ENCODE results near the gene SPG21.

Gene SPG21

GRCh38 chr15:65006876-65007275 is 17.2 kb upstream of the SPG21 start:
- Histone ChIP-seq H3K79me1 (replicated peaks; ENCODE audit: low read length, poor library complexity, severe bottlenecking) (no peaks in the 10 kb centered on the region), H3K9ac (ENCODE audit: low read length) (no peak overlapping the region), H2AFZ (ENCODE audit: low read depth, low read length) (no peak overlapping the region), H3K4ac (ENCODE audit: low read depth in 1 of 2, low read length in 2 of 2) (no peak overlapping the region), H3K4me3 (ENCODE audit: insufficient read depth in 1 of 2, low read depth in 1 of 2, low read length in 2 of 2) (no peak overlapping the region), H4K91ac (ENCODE audit: low read length) (no peak overlapping the region), H2AK5ac (ENCODE audit: low read length, severe bottlenecking) (no peak overlapping the region), H3K18ac (ENCODE audit: low read depth in 1 of 2, low read length in 2 of 2) (no peak overlapping the region), H3K23ac (ENCODE audit: low read length in 2 of 2) (no peak overlapping the region), H3K9me3 (ENCODE audit: control insufficient read depth, low read length) (no peaks in the 10 kb centered on the region), H2BK120ac (ENCODE audit: low read depth, low read length) (no peak overlapping the region), H3K27me3 (ENCODE audit: control insufficient read depth in 1 of 2, insufficient read depth in 1 of 2, low read length in 2 of 2) (no peaks in the 10 kb centered on the region), H3K36me3 (ENCODE audit: control insufficient read depth in 1 of 2, insufficient read depth in 2 of 2, low read depth in 1 of 2, low read length in 2 of 2) (peaks cover 4 to 55% of the 10 kb centered on the region in 2 experiments), H2BK12ac (ENCODE audit: low read length in 2 of 2) (no peak overlapping the region), H4K8ac (ENCODE audit: low read length) (no peak overlapping the region), H3K4me1 (ENCODE audit: control insufficient read depth, insufficient read depth, low read depth, low read length) (no peaks in the 10 kb centered on the region), H3K4me2 (ENCODE audit: low read length, poor library complexity, severe bottlenecking) (no peak overlapping the region), H3K14ac (ENCODE audit: low read length in 2 of 2) (no peak overlapping the region), H2BK5ac (ENCODE audit: low read depth, low read length, poor library complexity, severe bottlenecking) (no peak overlapping the region), H3K27ac (ENCODE audit: low read length, poor library complexity, severe bottlenecking) (no peak overlapping the region), H2BK15ac (ENCODE audit: low read depth, poor library complexity, severe bottlenecking) (no peak overlapping the region)
- 44% methylated on average over 3 of the region's 3 CpGs for WGBS
- DNase-seq = peak; percentile 42

GRCh38 chr15:65004993-65005392 is 15.3 kb upstream of the SPG21 start:
- Histone ChIP-seq H3K4me2 (ENCODE audit: low read length, poor library complexity, severe bottlenecking) (no peak overlapping the region), H2BK5ac (ENCODE audit: low read depth, low read length, poor library complexity, severe bottlenecking) (no peak overlapping the region), H2BK120ac (ENCODE audit: low read depth, low read length) (no peak overlapping the region), H3K9me3 (ENCODE audit: control insufficient read depth, low read length) (no peaks in the 10 kb centered on the region), H3K9ac (ENCODE audit: low read length) (no peak overlapping the region), H3K36me3 (ENCODE audit: control insufficient read depth in 1 of 2, insufficient read depth in 2 of 2, low read depth in 1 of 2, low read length in 2 of 2) (peaks cover 0 to 52% of the 10 kb centered on the region in 2 experiments), H3K27me3 (ENCODE audit: control insufficient read depth in 1 of 2, insufficient read depth in 1 of 2, low read length in 2 of 2) (no peaks in the 10 kb centered on the region), H3K4ac (ENCODE audit: low read depth in 1 of 2, low read length in 2 of 2) (no peak overlapping the region), H3K27ac (ENCODE audit: low read length, poor library complexity, severe bottlenecking) (no peak overlapping the region), H2AK5ac (ENCODE audit: low read length, severe bottlenecking) (no peak overlapping the region), H4K91ac (ENCODE audit: low read length) (no peak overlapping the region), H4K8ac (ENCODE audit: low read length) (no peak overlapping the region), H3K18ac (ENCODE audit: low read depth in 1 of 2, low read length in 2 of 2) (no peak overlapping the region), H2BK15ac (ENCODE audit: low read depth, poor library complexity, severe bottlenecking) (no peak overlapping the region), H3K4me1 (ENCODE audit: control insufficient read depth, insufficient read depth, low read depth, low read length) (no peaks in the 10 kb centered on the region), H3K23ac (ENCODE audit: low read length in 2 of 2) (no peak overlapping the region), H3K79me1 (replicated peaks; ENCODE audit: low read length, poor library complexity, severe bottlenecking) (no peaks in the 10 kb centered on the region), H3K14ac (ENCODE audit: low read length in 2 of 2) (no peak overlapping the region), H2BK12ac (ENCODE audit: low read length in 2 of 2) (no peak overlapping the region), H2AFZ (ENCODE audit: low read depth, low read length) (no peak overlapping the region), H3K4me3 (ENCODE audit: insufficient read depth in 1 of 2, low read depth in 1 of 2, low read length in 2 of 2) (no peak overlapping the region)
- no peak for DNase-seq
- 95% methylated on average over 3 of the region's 3 CpGs for WGBS

- Histone ChIP-seq H3K79me1 (replicated peaks; ENCODE audit: low read length, poor library complexity, severe bottlenecking) (no peaks in the 10 kb centered on the region), H3K4ac (ENCODE audit: low read depth in 1 of 2, low read length in 2 of 2) (no peak overlapping the region), H3K4me1 (ENCODE audit: control insufficient read depth, insufficient read depth, low read depth, low read length) (no peaks in the 10 kb centered on the region), H2BK12ac (ENCODE audit: low read length in 2 of 2) (no peak overlapping the region), H3K18ac (ENCODE audit: low read depth in 1 of 2, low read length in 2 of 2) (no peak overlapping the region), H3K9ac (ENCODE audit: low read length) (no peak overlapping the region), H2AK5ac (ENCODE audit: low read length, severe bottlenecking) (no peak overlapping the region), H3K14ac (ENCODE audit: low read length in 2 of 2) (no peak overlapping the region), H4K8ac (ENCODE audit: low read length) (no peak overlapping the region), H3K23ac (ENCODE audit: low read length in 2 of 2) (no peak overlapping the region), H4K91ac (ENCODE audit: low read length) (no peak overlapping the region), H3K36me3 (ENCODE audit: control insufficient read depth in 1 of 2, insufficient read depth in 2 of 2, low read depth in 1 of 2, low read length in 2 of 2) (peaks cover 0 to 17% of the 10 kb centered on the region in 2 experiments), H2BK15ac (ENCODE audit: low read depth, poor library complexity, severe bottlenecking) (no peak overlapping the region), H3K9me3 (ENCODE audit: control insufficient read depth, low read length) (no peaks in the 10 kb centered on the region), H2BK120ac (ENCODE audit: low read depth, low read length) (no peak overlapping the region), H3K4me3 (ENCODE audit: insufficient read depth in 1 of 2, low read depth in 1 of 2, low read length in 2 of 2) (no peak overlapping the region), H3K27me3 (ENCODE audit: control insufficient read depth in 1 of 2, insufficient read depth in 1 of 2, low read length in 2 of 2) (no peaks in the 10 kb centered on the region), H3K27ac (ENCODE audit: low read length, poor library complexity, severe bottlenecking) (no peak overlapping the region), H2AFZ (ENCODE audit: low read depth, low read length) (no peak overlapping the region), H3K4me2 (ENCODE audit: low read length, poor library complexity, severe bottlenecking) (no peak overlapping the region), H2BK5ac (ENCODE audit: low read depth, low read length, poor library complexity, severe bottlenecking) (no peak overlapping the region)
- 90% methylated on average over 4 of the region's 4 CpGs for WGBS
- no peak for DNase-seq
These were observed 8.1 kb upstream of the SPG21 start for GRCh38 chr15:64997745-64998375.

- Histone ChIP-seq H3K14ac (ENCODE audit: low read length in 2 of 2) (no peak overlapping the region), H4K8ac (ENCODE audit: low read length) (no peak overlapping the region), H3K36me3 (ENCODE audit: control insufficient read depth in 1 of 2, insufficient read depth in 2 of 2, low read depth in 1 of 2, low read length in 2 of 2) (peaks cover 0 to 12% of the 10 kb centered on the region in 2 experiments), H3K9me3 (ENCODE audit: control insufficient read depth, low read length) (no peaks in the 10 kb centered on the region), H3K4ac (ENCODE audit: low read depth in 1 of 2, low read length in 2 of 2) (no peak overlapping the region), H3K18ac (ENCODE audit: low read depth in 1 of 2, low read length in 2 of 2) (no peak overlapping the region), H3K4me3 (ENCODE audit: insufficient read depth in 1 of 2, low read depth in 1 of 2, low read length in 2 of 2) (no peak overlapping the region), H3K4me1 (ENCODE audit: control insufficient read depth, insufficient read depth, low read depth, low read length) (no peaks in the 10 kb centered on the region), H2BK5ac (ENCODE audit: low read depth, low read length, poor library complexity, severe bottlenecking) (no peak overlapping the region), H2AFZ (ENCODE audit: low read depth, low read length) (no peak overlapping the region), H2AK5ac (ENCODE audit: low read length, severe bottlenecking) (no peak overlapping the region), H3K27ac (ENCODE audit: low read length, poor library complexity, severe bottlenecking) (no peak overlapping the region), H3K23ac (ENCODE audit: low read length in 2 of 2) (no peak overlapping the region), H4K91ac (ENCODE audit: low read length) (no peak overlapping the region), H3K27me3 (ENCODE audit: control insufficient read depth in 1 of 2, insufficient read depth in 1 of 2, low read length in 2 of 2) (no peaks in the 10 kb centered on the region), H3K79me1 (replicated peaks; ENCODE audit: low read length, poor library complexity, severe bottlenecking) (no peaks in the 10 kb centered on the region), H3K4me2 (ENCODE audit: low read length, poor library complexity, severe bottlenecking) (no peak overlapping the region), H2BK120ac (ENCODE audit: low read depth, low read length) (no peak overlapping the region), H2BK12ac (ENCODE audit: low read length in 2 of 2) (no peak overlapping the region), H2BK15ac (ENCODE audit: low read depth, poor library complexity, severe bottlenecking) (no peak overlapping the region), H3K9ac (ENCODE audit: low read length) (no peak overlapping the region)
- no peak for DNase-seq
- WGBS = 74% methylated on average over 5 of the region's 5 CpGs
These were observed 7.4 kb upstream of the SPG21 start for GRCh38 chr15:64997066-64997465.
